HAP-1 (cell line): ENCODE data around the gene CREG2.

Experiments
- DNase-seq, 2 experiments: peaks; one replicate each; pipeline ENCODE4 v3.0.0-alpha.2; 2016 to 2020; ENCODE audit warnings: low spot score in 2 of 2
- H3K27me3 ChIP-seq: fragments of 250-450 bp; sonication (Bioruptor Pico); 2 replicates; pipeline ENCODE4 v1.5.1; 2020; ENCODE audit warnings: low read depth, mild to moderate bottlenecking, moderate library complexity
- H3K36me3 ChIP-seq: fragments of 250-450 bp; sonication (Bioruptor Pico); replicated peaks from 2 replicates; pipeline ENCODE4 v1.5.1; 2020; ENCODE audit warnings: mild to moderate bottlenecking
- H3K4me1 ChIP-seq: fragments of 250-450 bp; sonication (Bioruptor Pico); 2 replicates; pipeline ENCODE4 v1.5.1; 2020; ENCODE audit warnings: mild to moderate bottlenecking
- H3K4me3 ChIP-seq: fragments of 250-450 bp; sonication (Bioruptor Pico); 2 replicates; pipeline ENCODE4 v1.5.1; 2020; ENCODE audit warnings: mild to moderate bottlenecking, moderate library complexity
- H3K9me3 ChIP-seq: fragments of 250-450 bp; sonication (Bioruptor Pico); 2 replicates; pipeline ENCODE4 v1.5.1; 2020; ENCODE audit warnings: mild to moderate bottlenecking, moderate library complexity
- in situ Hi-C: fragments of 300-500 bp; cut with MboI; formaldehyde crosslinking; loops from 3 replicates; pipeline ENCODE4 v1.14.3; 2020; ENCODE audit warnings: low sequenced_read_pairs, inconsistent platforms, mixed read lengths

The CREG2 gene

GRCh38 chr2:101375653-101376052 lies 11.7 kb downstream of the CREG2 start:
- Histone ChIP-seq H3K4me3 (no peak overlapping the region), H3K9me3 (no peaks in the 10 kb centered on the region), H3K36me3 (no peaks in the 10 kb centered on the region), H3K27me3 (no peaks in the 10 kb centered on the region), H3K4me1 (no peaks in the 10 kb centered on the region)
- DNase-seq, result no peak
- in situ Hi-C loops, result no loop called here

GRCh38 chr2:101374821-101375561 lies 12.3 kb downstream of the CREG2 start:
- no peak for DNase-seq
- no peaks in the 10 kb centered on the region for H3K36me3 ChIP-seq
- H3K27me3 ChIP-seq, result no peaks in the 10 kb centered on the region
- H3K9me3 ChIP-seq, result no peaks in the 10 kb centered on the region
- in situ Hi-C loops, result no loop called here
- H3K4me3 ChIP-seq, result no peak overlapping the region
- H3K4me1 ChIP-seq, result no peaks in the 10 kb centered on the region

GRCh38 chr2:101372792-101373191 lies 14.5 kb downstream of the CREG2 start:
- DNase-seq, result no peak
- Histone ChIP-seq H3K36me3 (no peaks in the 10 kb centered on the region), H3K9me3 (no peaks in the 10 kb centered on the region), H3K4me1 (no peaks in the 10 kb centered on the region), H3K27me3 (no peaks in the 10 kb centered on the region), H3K4me3 (no peak overlapping the region)
- in situ Hi-C loops, result no loop called here

- DNase-seq, result no peak
- Histone ChIP-seq H3K9me3 (no peaks in the 10 kb centered on the region), H3K4me3 (no peak overlapping the region), H3K4me1 (no peaks in the 10 kb centered on the region), H3K27me3 (no peaks in the 10 kb centered on the region), H3K36me3 (no peaks in the 10 kb centered on the region)
- in situ Hi-C loops, result no loop called here
Measured at GRCh38 chr2:101371636-101372035, 15.7 kb downstream of the CREG2 start.

- Histone ChIP-seq H3K4me3 (no peak overlapping the region), H3K36me3 (no peaks in the 10 kb centered on the region), H3K27me3 (no peaks in the 10 kb centered on the region), H3K4me1 (no peaks in the 10 kb centered on the region), H3K9me3 (no peaks in the 10 kb centered on the region)
- no peak for DNase-seq
- in situ Hi-C loops, result no loop called here
Measured at GRCh38 chr2:101369100-101369499, 18.2 kb downstream of the CREG2 start.

GRCh38 chr2:101368376-101368775 lies 18.9 kb downstream of the CREG2 start:
- in situ Hi-C loops, result no loop called here
- Histone ChIP-seq H3K4me1 (no peaks in the 10 kb centered on the region), H3K27me3 (no peaks in the 10 kb centered on the region), H3K36me3 (no peaks in the 10 kb centered on the region), H3K4me3 (no peak overlapping the region), H3K9me3 (no peaks in the 10 kb centered on the region)
- no peak for DNase-seq

- H3K4me3 ChIP-seq, result no peak overlapping the region
- H3K27me3 ChIP-seq, result no peaks in the 10 kb centered on the region
- H3K4me1 ChIP-seq, result no peaks in the 10 kb centered on the region
- H3K36me3 ChIP-seq, result no peaks in the 10 kb centered on the region
- no peak for DNase-seq
- in situ Hi-C loops, result no loop called here
- H3K9me3 ChIP-seq, result no peaks in the 10 kb centered on the region
Measured at GRCh38 chr2:101367508-101367907, 19.8 kb downstream of the CREG2 start.

- in situ Hi-C loops, result no loop called here
- no peaks in the 10 kb centered on the region for H3K4me1 ChIP-seq
- no peak overlapping the region for H3K4me3 ChIP-seq
- no peaks in the 10 kb centered on the region for H3K36me3 ChIP-seq
- H3K9me3 ChIP-seq, result no peaks in the 10 kb centered on the region
- DNase-seq, result no peak
- H3K27me3 ChIP-seq, result no peaks in the 10 kb centered on the region
Measured at GRCh38 chr2:101364878-101365277, 22.4 kb downstream of the CREG2 start.

- in situ Hi-C loops, result no loop called here
- DNase-seq, result no peak
- H3K9me3 ChIP-seq, result no peaks in the 10 kb centered on the region
- H3K27me3 ChIP-seq, result no peaks in the 10 kb centered on the region
- H3K36me3 ChIP-seq, result no peaks in the 10 kb centered on the region
- H3K4me1 ChIP-seq, result no peaks in the 10 kb centered on the region
- H3K4me3 ChIP-seq, result no peak overlapping the region
Measured at GRCh38 chr2:101362777-101363176, 24.5 kb downstream of the CREG2 start.

- Histone ChIP-seq H3K27me3 (no peaks in the 10 kb centered on the region), H3K36me3 (no peaks in the 10 kb centered on the region), H3K9me3 (no peaks in the 10 kb centered on the region), H3K4me3 (no peak overlapping the region), H3K4me1 (no peaks in the 10 kb centered on the region)
- in situ Hi-C loops, result no loop called here
- no peak for DNase-seq
Measured at GRCh38 chr2:101362316-101362715, 25.0 kb downstream of the CREG2 start.

- no peaks in the 10 kb centered on the region for H3K27me3 ChIP-seq
- no peak overlapping the region for H3K4me3 ChIP-seq
- H3K36me3 ChIP-seq, result no peaks in the 10 kb centered on the region
- H3K9me3 ChIP-seq, result no peaks in the 10 kb centered on the region
- DNase-seq, result no peak
- no peaks in the 10 kb centered on the region for H3K4me1 ChIP-seq
- in situ Hi-C loops, result no loop called here
Measured at GRCh38 chr2:101361522-101361921, 25.8 kb downstream of the CREG2 start.

- in situ Hi-C loops, result no loop called here
- no peaks in the 10 kb centered on the region for H3K9me3 ChIP-seq
- no peak overlapping the region for H3K4me3 ChIP-seq
- no peak for DNase-seq
- H3K27me3 ChIP-seq, result no peaks in the 10 kb centered on the region
- no peaks in the 10 kb centered on the region for H3K36me3 ChIP-seq
- no peaks in the 10 kb centered on the region for H3K4me1 ChIP-seq
Measured at GRCh38 chr2:101361121-101361520, 26.2 kb downstream of the CREG2 start.

GRCh38 chr2:101360232-101360631 lies 27.1 kb downstream of the CREG2 start:
- in situ Hi-C loops, result no loop called here
- Histone ChIP-seq H3K27me3 (no peaks in the 10 kb centered on the region), H3K9me3 (no peaks in the 10 kb centered on the region), H3K4me3 (no peak overlapping the region), H3K4me1 (no peaks in the 10 kb centered on the region), H3K36me3 (no peaks in the 10 kb centered on the region)
- no peak for DNase-seq

GRCh38 chr2:101359410-101359954 lies 27.8 kb downstream of the CREG2 start:
- DNase-seq, result no peak
- Histone ChIP-seq H3K27me3 (no peaks in the 10 kb centered on the region), H3K4me3 (no peak overlapping the region), H3K4me1 (no peaks in the 10 kb centered on the region), H3K9me3 (no peaks in the 10 kb centered on the region), H3K36me3 (no peaks in the 10 kb centered on the region)
- in situ Hi-C loops, result no loop called here

- H3K4me3 ChIP-seq, result no peak overlapping the region
- DNase-seq, result no peak
- H3K4me1 ChIP-seq, result no peaks in the 10 kb centered on the region
- H3K9me3 ChIP-seq, result no peaks in the 10 kb centered on the region
- in situ Hi-C loops, result no loop called here
- no peaks in the 10 kb centered on the region for H3K36me3 ChIP-seq
- H3K27me3 ChIP-seq, result no peaks in the 10 kb centered on the region
Measured at GRCh38 chr2:101357376-101357775, 29.9 kb downstream of the CREG2 start.
